Naive thymus-derived CD4-positive, alpha-beta T cell (primary cell): ENCODE data around the gene SPIRE2. TPM values are rescaled to one million over a fixed set of nuclear protein-coding genes. Genes with fewer than 3 reads are reported as not detected.
A peak's percentile ranks its signal among the peaks of the same experiment; 100 is the strongest.

ENCODE experiments used
- ATAC-seq: fragments of 150-1000 bp; cut with Tn5 transposase; 2 replicates; pipeline ENCODE4 v1.10.0; 2021; ENCODE audit warnings: mild to moderate bottlenecking, moderate library complexity
- CTCF ChIA-PET: fragments of 350-600 bp; sonication (Branson Sonifier 250); formaldehyde crosslinking; loops from one replicate; lab custom pipeline; 2021; ENCODE audit warnings: antibody characterized with exemption; lab: Charles Lee
- POLR2A ChIA-PET: fragments of 350-600 bp; sonication (Branson Sonifier 250); formaldehyde crosslinking; loops from one replicate; lab custom pipeline; 2021; ENCODE audit warnings: antibody characterized with exemption, inconsistent platforms; lab: Charles Lee
- DNase-seq, 9 donors: peaks; one replicate each; pipeline versions ENCODE4 v3.0.0 to v3.0.0-alpha.2; 2020 to 2022; ENCODE audit warnings: mixed read lengths in 1 of 9
- H3K27ac ChIP-seq: one replicate; pipeline ENCODE4 v1.7.0; 2013; ENCODE audit warnings: mild to moderate bottlenecking, low read depth, low read length, moderate library complexity
- H3K27me3 ChIP-seq, 2 donors: one replicate each; pipeline ENCODE4 v1.7.0; 2013; ENCODE audit warnings: low read length in 2 of 2, mild to moderate bottlenecking in 2 of 2, moderate library complexity in 2 of 2; ENCODE audit not compliant: control insufficient read depth in 2 of 2, insufficient read depth in 2 of 2
- H3K36me3 ChIP-seq, 3 experiments: 1 replicate in 2 of 3; 2 replicates in 1 of 3; pipeline ENCODE4 v1.7.0; 2013; ENCODE audit warnings: low read length in 3 of 3, mild to moderate bottlenecking in 3 of 3, moderate library complexity in 1 of 3; ENCODE audit not compliant: insufficient read depth in 3 of 3, control insufficient read depth in 2 of 3
- H3K4me1 ChIP-seq, 2 donors: one replicate each; pipeline ENCODE4 v1.7.0; 2013; ENCODE audit warnings: low read length in 2 of 2, mild to moderate bottlenecking in 2 of 2, moderate library complexity in 1 of 2; ENCODE audit not compliant: control insufficient read depth in 2 of 2, insufficient read depth in 2 of 2
- H3K4me3 ChIP-seq: 2 replicates; pipeline ENCODE4 v1.7.0; 2013; ENCODE audit warnings: mild to moderate bottlenecking, low read length
- H3K9me3 ChIP-seq, 3 experiments: 1 replicate in 2 of 3; 2 replicates in 1 of 3; pipeline ENCODE4 v1.7.0; 2013; ENCODE audit warnings: low read length in 3 of 3; ENCODE audit not compliant: control insufficient read depth in 2 of 3
- H3K27ac Mint-ChIP-seq, 9 donors: one replicate each; pipeline ENCODE4 v1.8.0; 2020 to 2022; ENCODE audit warnings: mixed read lengths in 9 of 9, mild to moderate bottlenecking in 8 of 9, moderate library complexity in 5 of 9, inconsistent platforms in 2 of 9
- H3K27me3 Mint-ChIP-seq, 5 donors: one replicate each; pipeline ENCODE4 v1.8.0; 2021 to 2022; ENCODE audit warnings: mixed read lengths in 5 of 5, mild to moderate bottlenecking in 1 of 5
- H3K36me3 Mint-ChIP-seq, 5 donors: one replicate each; pipeline ENCODE4 v1.8.0; 2020 to 2022; ENCODE audit warnings: mixed read lengths in 5 of 5, mild to moderate bottlenecking in 3 of 5, inconsistent platforms in 1 of 5
- H3K4me1 Mint-ChIP-seq, 7 donors: one replicate each; pipeline ENCODE4 v1.8.0; 2020 to 2022; ENCODE audit warnings: mixed read lengths in 7 of 7, mild to moderate bottlenecking in 3 of 7, inconsistent platforms in 1 of 7
- H3K4me3 Mint-ChIP-seq, 10 donors: one replicate each; pipeline ENCODE4 v1.8.0; 2020 to 2022; ENCODE audit warnings: mild to moderate bottlenecking in 10 of 10, mixed read lengths in 10 of 10, moderate library complexity in 6 of 10, inconsistent platforms in 2 of 10
- H3K9me3 Mint-ChIP-seq, 11 donors: one replicate each; pipeline ENCODE4 v1.8.0; 2020 to 2022; ENCODE audit warnings: mixed read lengths in 11 of 11, mild to moderate bottlenecking in 4 of 11, inconsistent platforms in 1 of 11, moderate library complexity in 1 of 11
- intact Hi-C, 2 donors: fragments of 100-400 bp; cut with micrococcal nuclease; formaldehyde crosslinking; loops; one replicate each; pipeline ENCODE4 v1.15.1; 2023
- polyA plus RNA-seq, 2 donors: library from polyadenylated mRNA; unstranded; fragments of 300-500 nt; fragmentation: Illumina TruSeq; gene quantifications; one replicate each; pipeline ENCODE4 v1.2.3, GENCODE V29; 2021
- total RNA-seq, 6 experiments: library from RNA in 5 of 6; stranded (reverse) in 5 of 6; gene quantifications; 1 replicate in 5 of 6; 2 replicates in 1 of 6; pipeline ENCODE4 v1.2.3 and lab custom pipeline; 2021 to 2026

The SPIRE2 gene
- total and polyA plus RNA-seq, 7 experiments from 2014 or later, result 0.32 to 3.5 (median 1.3) TPM

- H3K4me1 Mint-ChIP-seq, result peaks cover 14 to 25% (median 18%) of the 10 kb centered on the region in 7 donors
- Histone ChIP-seq H3K4me3 (no peak overlapping the region), H3K4me1 (peaks cover 10 to 26% of the 10 kb centered on the region in 2 donors), H3K27ac (no peak overlapping the region), H3K9me3 (no peaks in the 10 kb centered on the region), H3K36me3 (no peaks in the 10 kb centered on the region), H3K27me3 (no peaks in the 10 kb centered on the region)
- H3K27me3 Mint-ChIP-seq, result peaks cover 0 to 5% (median 0%) of the 10 kb centered on the region in 5 donors
- ChIA-PET CTCF (interaction anchor here (0.6 kb wide), 1 partner anchor 140 kb away, joined by 3 read pairs; no protein-coding TSS in a partner anchor), POLR2A (interaction anchor here (0.7 kb wide), 1 partner anchor 36 kb away, joined by 3 read pairs; no protein-coding TSS in a partner anchor)
- H3K36me3 Mint-ChIP-seq, result no peaks in the 10 kb centered on the region
- no peaks in the 10 kb centered on the region for H3K9me3 Mint-ChIP-seq
- intact Hi-C loops, result no loop called here
- DNase-seq, result no peak
- H3K4me3 Mint-ChIP-seq, result no peak overlapping the region
- H3K27ac Mint-ChIP-seq, result no peak overlapping the region
- ATAC-seq, result no peak
These were observed 14.5 kb downstream of the SPIRE2 start for GRCh38 chr16:89842471-89843408.

- H3K36me3 Mint-ChIP-seq, result no peaks in the 10 kb centered on the region
- Histone ChIP-seq H3K4me1 (peaks cover 4 to 18% of the 10 kb centered on the region in 2 donors), H3K27ac (no peak overlapping the region), H3K9me3 (no peaks in the 10 kb centered on the region), H3K4me3 (no peak overlapping the region), H3K27me3 (no peaks in the 10 kb centered on the region), H3K36me3 (no peaks in the 10 kb centered on the region)
- ChIA-PET CTCF (no interaction called here), POLR2A (interaction anchor here (0.7 to 1.2 kb wide), 2 partner anchors 17 to 37 kb away, joined by 3 read pairs; no protein-coding TSS in a partner anchor)
- no peaks in the 10 kb centered on the region for H3K9me3 Mint-ChIP-seq
- ATAC-seq (no peak), DNase-seq (no peak)
- peaks cover 5 to 16% (median 12%) of the 10 kb centered on the region in 7 donors for H3K4me1 Mint-ChIP-seq
- no peak overlapping the region for H3K4me3 Mint-ChIP-seq
- peaks cover 0 to 5% (median 0%) of the 10 kb centered on the region in 5 donors for H3K27me3 Mint-ChIP-seq
- no peak overlapping the region for H3K27ac Mint-ChIP-seq
- intact Hi-C loops, result no loop called here
These were observed 15.4 kb downstream of the SPIRE2 start for GRCh38 chr16:89843409-89844350.

GRCh38 chr16:89844739-89845339 lies 16.6 kb downstream of the SPIRE2 start:
- peak overlapping the region in 5 of 10 donors; percentile 44 to 64 (median 54) for H3K4me3 Mint-ChIP-seq
- CTCF ChIA-PET, result no interaction called here
- POLR2A ChIA-PET, result interaction anchor here (1.1 to 1.2 kb wide), 2 partner anchors 15 to 23 kb away, joined by 3 read pairs; no protein-coding TSS in a partner anchor

GRCh38 chr16:89845417-89845816 lies 17.1 kb downstream of the SPIRE2 start:
- POLR2A ChIA-PET, result interaction anchor here (1.1 to 1.2 kb wide), 2 partner anchors 15 to 23 kb away, joined by 3 read pairs; no protein-coding TSS in a partner anchor
- Histone ChIP-seq H3K9me3 (no peaks in the 10 kb centered on the region), H3K36me3 (no peaks in the 10 kb centered on the region), H3K4me1 (peaks cover 3 to 17% of the 10 kb centered on the region in 2 donors), H3K4me3 (no peak overlapping the region), H3K27me3 (no peaks in the 10 kb centered on the region), H3K27ac (no peak overlapping the region)
- Mint-ChIP-seq H3K36me3 (no peaks in the 10 kb centered on the region), H3K27me3 (peaks cover 0 to 5% (median 0%) of the 10 kb centered on the region in 5 donors), H3K9me3 (no peaks in the 10 kb centered on the region), H3K4me3 (peak overlapping the region in 9 of 10 donors; percentile 25 to 64 (median 51)), H3K27ac (peak overlapping the region in 3 of 9 donors; percentile 17 to 46 (median 38)), H3K4me1 (peaks cover 3 to 13% (median 10%) of the 10 kb centered on the region in 7 donors)
- CTCF ChIA-PET, result interaction anchor here (0.6 kb wide), 1 partner anchor 147 kb away, joined by 3 read pairs; no protein-coding TSS in a partner anchor
- ATAC-seq (peak; percentile 44), DNase-seq (peak in 6 of 9 donors; percentile 10 to 44 (median 33))
- intact Hi-C loops, result no loop called here

More at GRCh38 chr16:89844739-89845339, 16.6 kb downstream of the SPIRE2 start:
- DNase-seq (no peak), ATAC-seq (no peak)
- Histone ChIP-seq H3K9me3 (no peaks in the 10 kb centered on the region), H3K27ac (no peak overlapping the region), H3K4me3 (no peak overlapping the region), H3K27me3 (no peaks in the 10 kb centered on the region), H3K36me3 (no peaks in the 10 kb centered on the region), H3K4me1 (peaks cover 3 to 17% of the 10 kb centered on the region in 2 donors)
- H3K27me3 Mint-ChIP-seq, result peaks cover 0 to 5% (median 0%) of the 10 kb centered on the region in 5 donors
- no peaks in the 10 kb centered on the region for H3K9me3 Mint-ChIP-seq
- no peaks in the 10 kb centered on the region for H3K36me3 Mint-ChIP-seq
- intact Hi-C loops, result no loop called here
- peak overlapping the region in 2 of 9 donors; percentile 15 to 46 for H3K27ac Mint-ChIP-seq
- H3K4me1 Mint-ChIP-seq, result peaks cover 3 to 13% (median 10%) of the 10 kb centered on the region in 7 donors

- peak overlapping the region in 1 of 9 donors; percentile 34 for H3K27ac Mint-ChIP-seq
These were observed 19.0 kb downstream of the SPIRE2 start for GRCh38 chr16:89847051-89847939.

More at GRCh38 chr16:89847051-89847939, 19.0 kb downstream of the SPIRE2 start:
- H3K4me3 Mint-ChIP-seq, result no peak overlapping the region
- H3K4me1 Mint-ChIP-seq, result peaks cover 3 to 11% (median 9%) of the 10 kb centered on the region in 7 donors
- ChIA-PET CTCF (no interaction called here), POLR2A (no interaction called here)
- no peaks in the 10 kb centered on the region for H3K36me3 Mint-ChIP-seq
- no peaks in the 10 kb centered on the region for H3K9me3 ChIP-seq
- peaks cover 3 to 8% of the 10 kb centered on the region in 2 donors for H3K4me1 ChIP-seq
- H3K27me3 ChIP-seq, result no peaks in the 10 kb centered on the region
- ATAC-seq (no peak), DNase-seq (no peak)
- intact Hi-C loops, result no loop called here
- H3K27me3 Mint-ChIP-seq, result peaks cover 0 to 2% (median 0%) of the 10 kb centered on the region in 5 donors
- no peak overlapping the region for H3K4me3 ChIP-seq
- H3K9me3 Mint-ChIP-seq, result no peaks in the 10 kb centered on the region
- H3K27ac ChIP-seq, result no peak overlapping the region
- H3K36me3 ChIP-seq, result no peaks in the 10 kb centered on the region
